ENCODE results near the gene MYO7A.
"Not testable (repeated sequence)": the region's sequence is repeated elsewhere in the genome, so short reads cannot be mapped to it uniquely, and the experiment has no call there.

MYO7A gene

DNA sequence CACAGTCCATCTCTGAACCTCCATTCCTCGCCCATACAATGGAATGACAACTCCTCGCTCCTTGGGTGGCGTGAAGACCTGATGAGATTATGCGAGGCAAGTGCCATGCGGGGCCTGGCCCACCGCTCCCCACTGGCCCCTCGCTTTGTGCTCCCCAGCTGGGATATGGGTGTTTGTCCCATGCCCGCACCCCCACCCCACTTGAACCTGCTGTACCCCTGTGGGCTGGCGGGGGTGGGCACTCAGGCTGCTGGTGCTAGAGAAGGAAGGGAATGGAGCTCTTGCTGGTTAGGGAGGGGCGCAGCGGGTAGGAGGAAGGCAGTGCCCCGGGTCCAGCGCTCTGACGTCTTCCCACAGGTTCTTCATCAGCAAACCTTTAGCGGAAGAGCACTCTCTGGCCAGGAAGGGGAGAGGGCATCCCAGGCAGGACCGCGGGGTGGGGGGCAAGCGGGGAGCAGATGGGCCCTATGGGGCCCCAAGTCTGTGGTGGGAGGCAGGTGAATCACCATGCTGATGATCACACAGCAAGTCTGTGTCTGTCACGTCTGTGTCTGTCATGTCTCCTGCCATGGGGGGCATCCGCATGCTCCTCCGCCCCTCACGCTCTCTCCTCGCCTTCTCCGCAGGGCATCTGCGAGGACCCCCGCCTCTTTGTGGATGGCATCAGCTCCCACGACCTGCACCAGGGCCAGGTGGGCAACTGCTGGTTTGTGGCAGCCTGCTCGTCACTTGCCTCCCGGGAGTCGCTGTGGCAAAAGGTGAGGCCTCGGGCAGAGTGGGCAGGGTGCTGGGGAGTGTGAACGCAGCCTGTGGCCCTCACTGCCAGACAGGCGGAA lies 34.8 kb upstream of the MYO7A start:
- no peak for DNase-seq (ENCODE audit: low read depth in 3 of 3)

DNA sequence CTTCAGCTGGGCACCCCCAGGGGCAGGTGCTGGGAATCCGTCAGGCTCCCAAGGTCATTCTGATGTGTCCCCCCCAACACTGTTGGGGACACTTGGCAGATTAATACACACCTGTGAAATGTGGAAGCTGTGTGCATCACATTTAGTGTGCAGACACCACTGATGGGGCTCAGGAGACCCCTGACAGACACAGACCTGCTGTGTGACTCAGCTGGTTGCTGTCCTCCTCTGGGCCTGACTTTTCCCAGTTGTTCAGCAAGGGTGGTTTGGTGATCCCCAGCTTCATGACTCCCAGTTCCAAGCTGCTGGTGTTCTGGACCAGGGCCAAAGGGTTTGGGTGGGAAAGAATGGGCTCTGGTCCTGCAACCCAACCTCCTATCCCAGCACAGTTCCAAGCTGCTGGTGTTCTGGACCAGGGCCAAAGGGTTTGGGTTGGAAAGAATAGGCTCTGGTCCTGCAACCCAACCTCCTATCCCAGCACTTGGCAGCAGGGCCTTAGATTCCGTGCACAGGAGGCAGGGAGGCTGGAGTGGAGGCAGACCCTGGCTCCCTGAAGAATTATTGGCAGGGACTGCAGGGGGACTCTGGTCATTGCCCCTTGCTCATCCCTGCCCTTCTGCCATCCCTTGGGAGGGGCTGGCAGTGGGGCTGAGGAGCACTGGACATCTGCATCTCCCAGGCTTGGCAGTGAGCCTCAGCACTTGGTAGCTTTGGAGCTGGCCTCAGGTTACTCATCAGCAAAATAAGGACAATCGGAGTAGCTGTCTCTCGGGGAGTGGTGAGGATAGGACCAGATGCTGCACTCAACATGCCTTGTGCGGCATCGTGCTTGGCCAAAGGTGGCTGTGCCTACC lies 33.8 kb upstream of the MYO7A start:
- no peak for DNase-seq (ENCODE audit: low read depth in 3 of 3)

GRCh38 chr11:77094841-77095365 lies 33.1 kb upstream of the MYO7A start:
- no peak for DNase-seq (ENCODE audit: low read depth in 3 of 3)

GRCh38 chr11:77095551-77096490 lies 32.2 kb upstream of the MYO7A start:
- no peak for DNase-seq (ENCODE audit: low read depth in 3 of 3)

DNA sequence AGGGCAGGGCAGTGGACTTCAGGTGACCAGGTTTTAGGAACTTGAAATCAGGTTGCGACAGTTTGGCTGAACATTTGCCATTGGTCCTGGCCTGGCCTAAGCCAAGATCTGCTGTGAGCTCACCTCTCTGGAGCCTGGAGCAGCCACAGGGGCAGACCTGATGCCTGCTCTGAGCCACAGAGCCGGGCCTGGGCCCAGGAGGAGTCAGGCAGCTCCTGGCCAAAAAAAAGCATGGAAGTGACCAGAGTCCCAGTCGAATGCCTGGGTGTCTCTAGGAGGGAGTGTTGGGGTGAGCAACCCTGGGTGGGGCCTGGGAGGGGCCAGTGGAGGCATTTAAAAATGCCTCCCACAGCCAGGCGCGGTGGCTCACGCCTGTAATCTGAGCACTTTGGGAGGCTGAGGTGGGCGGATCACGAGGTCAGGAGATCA lies 31.4 kb upstream of the MYO7A start:
- no peak for DNase-seq (ENCODE audit: low read depth in 3 of 3)

DNA sequence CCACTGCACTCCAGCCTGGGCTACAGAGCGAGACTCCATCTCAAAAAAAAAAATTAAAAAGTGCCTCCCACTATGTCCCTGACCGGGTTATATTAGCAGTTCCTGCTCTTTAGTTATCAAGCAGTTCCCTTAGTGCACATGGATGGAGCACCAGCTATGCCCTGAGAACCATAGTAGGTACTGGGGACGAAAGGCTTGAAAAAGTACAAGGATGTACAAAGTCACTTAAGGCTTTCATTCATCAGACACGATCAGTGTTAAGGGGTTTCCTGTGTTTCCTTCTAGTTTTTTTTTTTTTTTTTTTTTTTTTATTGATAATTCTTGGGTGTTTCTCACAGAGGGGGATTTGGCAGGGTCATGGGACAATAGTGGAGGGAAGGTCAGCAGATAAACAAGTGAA lies 30.9 kb upstream of the MYO7A start:
- DNase-seq (ENCODE audit: low read depth in 3 of 3) = not testable (repeated sequence)

GRCh38 chr11:77100166-77101042 lies 27.6 kb upstream of the MYO7A start:
- DNase-seq (ENCODE audit: low read depth in 3 of 3) = no peak

DNA sequence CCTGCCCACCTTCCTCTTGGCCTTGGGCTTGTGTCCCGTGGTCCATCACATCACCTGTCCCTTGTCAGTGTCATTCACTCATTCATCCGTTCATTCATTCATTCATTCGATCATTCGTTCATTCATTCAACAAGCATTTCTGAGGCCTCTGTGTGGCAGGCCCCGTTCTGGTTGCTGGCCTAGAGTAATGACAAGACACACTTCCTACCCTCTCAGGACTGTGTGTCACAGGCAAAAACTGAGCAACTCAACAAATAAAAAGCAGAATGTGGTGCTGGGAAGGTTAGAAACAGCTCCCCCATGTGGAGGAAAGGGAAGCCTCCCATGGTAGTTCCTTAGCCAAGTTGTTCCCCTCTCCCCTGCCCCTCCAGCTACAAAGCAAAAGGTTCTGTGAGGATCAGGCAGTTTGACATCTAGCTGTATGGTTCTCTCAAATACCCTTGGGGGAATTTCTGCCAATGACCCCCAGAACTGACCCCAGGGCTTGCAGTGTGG lies 27.0 kb upstream of the MYO7A start:
- DNase-seq (ENCODE audit: low read depth in 3 of 3) = no peak

DNA sequence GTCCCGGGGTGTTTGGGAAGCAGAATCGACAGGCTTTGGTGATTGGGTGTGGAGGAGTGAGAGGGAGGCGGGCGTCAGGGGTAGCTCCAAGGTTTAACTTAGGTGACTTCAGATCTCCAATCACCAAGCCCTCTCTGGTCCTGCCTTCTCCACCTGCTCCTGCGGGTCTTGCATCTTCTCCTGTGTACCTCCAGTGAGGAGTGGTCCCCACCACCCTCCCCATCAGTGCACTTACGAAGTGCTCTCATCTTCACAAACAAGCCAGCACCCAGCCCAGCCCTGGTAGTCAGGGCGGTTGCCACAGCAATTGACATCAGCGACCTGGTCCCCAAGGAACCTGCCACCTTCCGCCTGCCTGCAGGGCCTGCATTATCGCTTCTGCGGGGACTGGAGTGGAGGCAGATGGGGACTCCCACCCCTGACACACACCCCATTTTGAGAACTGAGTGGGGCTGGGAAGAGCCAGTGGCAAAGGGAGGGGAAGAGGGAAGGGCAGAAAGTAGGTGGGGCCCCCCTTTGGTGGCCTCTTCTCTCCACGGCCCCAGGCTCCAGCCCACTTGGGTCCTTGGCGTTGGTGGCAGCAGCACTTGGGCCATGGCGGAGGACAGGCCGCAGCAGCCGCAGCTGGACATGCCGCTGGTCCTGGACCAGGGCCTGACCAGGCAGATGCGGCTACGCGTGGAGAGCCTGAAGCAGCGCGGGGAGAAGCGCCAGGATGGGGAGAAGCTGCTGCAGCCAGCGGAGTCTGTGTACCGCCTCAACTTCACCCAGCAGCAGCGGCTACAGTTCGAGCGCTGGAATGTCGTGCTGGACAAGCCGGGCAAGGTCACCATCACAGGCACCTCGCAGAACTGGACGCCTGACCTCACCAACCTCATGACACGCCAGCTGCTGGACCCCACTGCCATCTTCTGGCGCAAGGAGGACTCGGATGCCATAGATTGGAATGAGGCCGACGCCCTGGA lies 25.5 kb upstream of the MYO7A start, which contains the start of gene OMP:
Gene OMP, plus strand, starts transcription at position 595 of the 965 bp plus-strand sequence. Its CDS starts 0 bp downstream, at position 595.
- no peak for DNase-seq (ENCODE audit: low read depth in 3 of 3)

DNA sequence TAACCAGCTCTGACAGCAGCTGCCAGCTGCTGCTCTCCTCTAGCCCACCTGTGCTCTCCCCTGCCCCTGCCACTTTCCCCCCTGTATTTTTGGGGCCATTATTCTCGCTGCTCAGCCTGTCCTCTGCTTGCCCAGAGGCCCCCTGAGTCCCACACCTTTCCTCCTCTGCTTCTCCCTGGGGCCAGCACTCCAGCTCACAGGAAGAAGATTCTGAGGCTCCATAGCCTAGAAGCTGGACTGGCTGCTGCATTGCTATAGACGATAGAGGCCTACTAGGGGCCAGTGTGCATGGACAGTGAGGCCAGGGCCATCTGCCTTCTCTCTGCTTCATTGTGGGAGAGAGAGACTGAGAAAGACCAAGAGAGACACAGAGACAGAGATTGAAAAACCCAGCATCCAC lies 24.7 kb upstream of the MYO7A start:
- no peak for DNase-seq (ENCODE audit: low read depth in 3 of 3)

DNA sequence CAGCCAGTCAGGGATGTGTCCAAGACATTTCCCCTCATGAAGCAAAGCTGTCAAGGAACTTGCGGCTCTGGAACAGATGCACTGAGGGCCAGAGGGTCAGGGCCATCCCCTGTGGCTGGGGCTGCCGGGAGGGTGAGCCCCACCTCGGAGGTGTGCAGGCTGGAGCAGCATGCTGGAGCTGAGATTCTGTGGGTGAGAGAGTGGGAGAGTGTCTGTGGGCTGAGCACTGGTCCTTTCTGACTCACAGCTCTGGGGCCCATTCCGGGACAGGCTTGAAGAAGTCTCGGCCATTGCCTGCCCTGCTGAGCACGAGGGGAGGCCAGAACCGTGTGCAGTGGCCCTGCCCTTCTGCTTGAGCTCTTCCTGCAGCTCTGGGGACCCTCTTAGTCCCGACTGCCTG lies 23.3 kb upstream of the MYO7A start:
- no peak for DNase-seq (ENCODE audit: low read depth in 3 of 3)

GRCh38 chr11:77106321-77106720 lies 21.7 kb upstream of the MYO7A start:
- no peak for DNase-seq (ENCODE audit: low read depth in 3 of 3)

DNA sequence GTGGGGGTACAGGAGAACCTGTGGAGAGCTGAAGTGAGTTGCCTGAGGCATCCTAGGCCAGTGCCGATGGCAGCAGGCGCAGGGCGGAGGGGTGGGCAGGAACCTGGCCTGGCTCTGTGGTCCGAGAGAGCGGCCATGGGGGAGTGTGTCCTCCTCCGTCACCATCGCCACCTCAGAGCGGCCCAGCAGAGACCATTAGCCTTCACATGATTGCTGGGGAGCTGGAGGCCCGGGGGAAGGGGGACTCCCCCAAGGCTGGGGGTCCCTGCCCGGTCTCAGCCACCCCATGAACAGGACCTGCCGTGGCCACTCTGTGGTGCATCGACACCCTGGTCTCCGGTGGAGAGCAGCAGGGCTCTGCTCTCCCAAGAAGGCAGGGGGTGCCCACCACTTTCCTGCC lies 21.3 kb upstream of the MYO7A start:
- DNase-seq (ENCODE audit: low read depth in 3 of 3) = no peak

GRCh38 chr11:77107950-77108349 lies 20.1 kb upstream of the MYO7A start:
- no peak for DNase-seq (ENCODE audit: low read depth in 3 of 3)

GRCh38 chr11:77108436-77108835 lies 19.6 kb upstream of the MYO7A start:
- DNase-seq (ENCODE audit: low read depth in 3 of 3) = no peak

DNA sequence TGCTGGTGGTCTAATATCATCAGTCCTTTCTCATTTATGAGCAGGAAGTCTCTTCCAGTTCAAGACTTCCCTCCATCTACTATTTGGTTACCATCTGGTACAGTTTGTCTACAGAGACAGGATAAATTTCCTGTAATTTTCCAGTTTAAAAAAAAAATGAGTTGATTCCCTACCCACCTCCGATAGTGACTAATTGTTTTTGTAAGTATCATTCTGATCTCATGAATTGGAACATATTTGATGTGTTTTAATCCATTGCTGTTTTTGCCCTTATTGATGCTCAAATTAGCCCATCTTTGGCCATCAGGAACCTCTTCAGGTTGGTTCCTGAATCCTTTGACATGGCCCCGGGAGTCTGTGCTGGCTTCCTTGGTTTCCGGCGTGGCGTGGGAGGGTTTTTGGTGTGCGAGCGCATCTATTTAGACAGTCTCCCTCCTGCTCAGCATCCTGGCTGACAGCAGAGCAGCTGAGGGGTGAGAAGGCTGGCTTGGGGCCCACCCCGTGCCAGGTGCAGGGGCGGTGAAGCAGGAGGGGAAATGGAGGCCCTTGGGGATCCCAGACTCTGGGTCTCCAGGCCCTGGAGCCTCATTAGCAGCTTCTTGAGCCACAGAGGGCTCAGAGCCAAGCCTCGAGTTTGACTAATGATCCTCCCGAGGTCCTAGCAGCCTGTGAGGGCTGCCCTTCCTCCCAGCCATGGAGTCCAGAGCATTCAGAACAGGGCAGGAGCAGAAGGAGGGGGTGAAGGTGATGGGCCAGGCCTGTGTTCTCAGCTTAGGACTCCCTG lies 18.6 kb upstream of the MYO7A start:
- DNase-seq (ENCODE audit: low read depth in 3 of 3) = no peak

DNA sequence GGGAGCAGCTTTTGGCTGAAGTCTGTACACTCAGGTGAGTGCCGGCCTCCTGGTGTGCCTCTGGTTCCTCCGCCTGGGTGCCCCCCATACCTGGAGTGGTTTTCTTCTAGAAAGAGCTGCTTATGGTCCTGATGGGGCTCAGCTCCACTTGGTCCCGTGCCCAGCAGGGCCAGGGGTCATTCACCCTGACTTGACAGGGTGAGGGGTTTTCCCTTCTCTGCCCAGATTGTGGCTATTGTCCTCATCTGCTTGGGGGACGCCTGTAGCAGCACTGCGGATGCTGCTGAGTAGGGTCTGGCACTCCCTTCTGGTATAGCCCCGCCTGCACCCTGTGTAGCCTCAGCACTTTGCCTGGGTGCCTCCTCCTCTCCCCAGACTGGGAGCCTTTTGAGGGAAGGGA lies 17.2 kb upstream of the MYO7A start:
- DNase-seq (ENCODE audit: low read depth in 3 of 3) = no peak

GRCh38 chr11:77111277-77111676 lies 16.8 kb upstream of the MYO7A start:
- no peak for DNase-seq (ENCODE audit: low read depth in 3 of 3)
